Activated T-cell treated with anti-CD3 and anti-CD28 coated beads, Interleukin-2, amount 50 U/mL, for 48 hours (primary cell): Measurements from ENCODE around the gene SIKE1.
"Not testable (repeated sequence)": the region's sequence is repeated elsewhere in the genome, so short reads cannot be mapped to it uniquely, and the experiment has no call there.

Experiments used
- DNase-seq, 2 experiments: peaks; one replicate each; pipeline ENCODE4 v3.0.0-alpha.2; 2020

The SIKE1 gene

GRCh38 chr1:114780344-114781226 lies at the start of gene SIKE1:
Gene SIKE1, minus strand, starts transcription at chr1:114780685. Its CDS starts 78 bp downstream, at chr1:114780607.
- peak; percentile 92 to 93 for DNase-seq

- not testable (repeated sequence) for DNase-seq
Measured at GRCh38 chr1:114830075-114830474, 49.6 kb upstream of the SIKE1 start.

- no peak for DNase-seq
Measured at GRCh38 chr1:114828251-114828650, 47.8 kb upstream of the SIKE1 start.

- DNase-seq: no peak
Measured at GRCh38 chr1:114821978-114822377, 41.5 kb upstream of the SIKE1 start.

GRCh38 chr1:114820392-114820791 lies 39.9 kb upstream of the SIKE1 start:
- DNase-seq: no peak

GRCh38 chr1:114819869-114820268 lies 39.4 kb upstream of the SIKE1 start:
- no peak for DNase-seq

- DNase-seq: not testable (repeated sequence)
Measured at GRCh38 chr1:114804449-114804848, 24.0 kb upstream of the SIKE1 start.

- no peak for DNase-seq
Measured at GRCh38 chr1:114803001-114803400, 22.5 kb upstream of the SIKE1 start.

GRCh38 chr1:114794038-114794437 lies 13.6 kb upstream of the SIKE1 start:
- DNase-seq: no peak

GRCh38 chr1:114790581-114790980 lies 10.1 kb upstream of the SIKE1 start:
- not testable (repeated sequence) for DNase-seq

GRCh38 chr1:114786440-114786839 lies 6.0 kb upstream of the SIKE1 start:
- DNase-seq: not testable (repeated sequence)

GRCh38 chr1:114782476-114782875 lies 2.0 kb upstream of the SIKE1 start:
- no peak for DNase-seq

- no peak for DNase-seq
Measured at GRCh38 chr1:114779722-114780121, 763 bp downstream of the SIKE1 start.

- not testable (repeated sequence) for DNase-seq
Measured at GRCh38 chr1:114776726-114777125, 3.8 kb downstream of the SIKE1 start.

- DNase-seq: no peak
Measured at GRCh38 chr1:114771992-114772391, 8.5 kb downstream of the SIKE1 start.

GRCh38 chr1:114770989-114771388 lies 9.5 kb downstream of the SIKE1 start:
- DNase-seq: no peak

- no peak for DNase-seq
Measured at GRCh38 chr1:114764689-114765088, 15.8 kb downstream of the SIKE1 start.

GRCh38 chr1:114758256-114758832 lies 22.1 kb downstream of the SIKE1 start:
- no peak for DNase-seq

- DNase-seq: peak; percentile 97 to 98
Measured at GRCh38 chr1:114757455-114758255, 22.8 kb downstream of the SIKE1 start, which contains the start of gene CSDE1. Gene CSDE1, minus strand, starts transcription at chr1:114757984. Its CDS starts 18,094 bp downstream, at chr1:114739890.

- no peak for DNase-seq
Measured at GRCh38 chr1:114756949-114757454, 23.5 kb downstream of the SIKE1 start.

- DNase-seq: no peak
Measured at GRCh38 chr1:114756009-114756892, 24.2 kb downstream of the SIKE1 start.
